HuH-7.5 (cell line): ENCODE measurements around the gene ADAM8.
"Not testable (repeated sequence)": the region's sequence is repeated elsewhere in the genome, so short reads cannot be mapped to it uniquely, and the experiment has no call there.

Source experiments
- DNase-seq: peaks from one replicate; pipeline ENCODE4 v3.0.0; 2011; ENCODE audit warnings: low spot score

ADAM8 gene

DNA sequence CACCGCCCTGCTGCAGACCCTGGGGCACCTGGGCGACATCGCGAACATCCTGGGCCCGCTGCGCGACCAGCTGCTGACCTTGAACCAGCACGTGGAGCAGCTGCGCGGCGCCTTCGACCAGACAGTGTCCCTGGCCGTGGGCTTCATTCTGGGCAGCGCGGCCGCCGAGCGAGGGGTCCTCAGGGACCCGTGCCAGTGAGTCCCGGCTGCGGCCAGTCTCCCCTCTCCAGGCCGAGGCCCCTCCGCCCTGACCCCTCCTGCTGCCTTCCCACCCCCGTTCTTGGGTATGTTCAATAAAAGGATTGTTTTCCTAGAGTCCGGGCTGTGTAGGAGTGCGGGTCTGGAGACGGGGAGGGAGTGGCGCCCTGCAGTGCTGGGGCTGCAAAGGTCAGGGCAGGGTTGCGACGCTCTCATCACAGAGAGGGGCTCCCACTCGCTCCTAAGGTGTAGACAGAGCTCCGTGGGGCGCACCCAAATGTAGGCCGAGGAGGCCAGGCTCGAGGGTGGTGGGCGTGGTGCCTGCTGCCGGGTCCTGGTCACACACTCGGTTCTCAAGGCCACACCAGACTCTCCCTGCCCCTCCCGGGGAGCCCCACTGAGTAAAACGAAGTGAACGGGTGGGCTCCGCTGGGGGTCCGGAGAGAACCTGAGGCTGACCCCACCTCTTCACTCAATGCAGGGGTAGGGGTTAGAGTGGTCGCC, 45.3 kb downstream of the ADAM8 start:
- DNase-seq, result no peak

DNA sequence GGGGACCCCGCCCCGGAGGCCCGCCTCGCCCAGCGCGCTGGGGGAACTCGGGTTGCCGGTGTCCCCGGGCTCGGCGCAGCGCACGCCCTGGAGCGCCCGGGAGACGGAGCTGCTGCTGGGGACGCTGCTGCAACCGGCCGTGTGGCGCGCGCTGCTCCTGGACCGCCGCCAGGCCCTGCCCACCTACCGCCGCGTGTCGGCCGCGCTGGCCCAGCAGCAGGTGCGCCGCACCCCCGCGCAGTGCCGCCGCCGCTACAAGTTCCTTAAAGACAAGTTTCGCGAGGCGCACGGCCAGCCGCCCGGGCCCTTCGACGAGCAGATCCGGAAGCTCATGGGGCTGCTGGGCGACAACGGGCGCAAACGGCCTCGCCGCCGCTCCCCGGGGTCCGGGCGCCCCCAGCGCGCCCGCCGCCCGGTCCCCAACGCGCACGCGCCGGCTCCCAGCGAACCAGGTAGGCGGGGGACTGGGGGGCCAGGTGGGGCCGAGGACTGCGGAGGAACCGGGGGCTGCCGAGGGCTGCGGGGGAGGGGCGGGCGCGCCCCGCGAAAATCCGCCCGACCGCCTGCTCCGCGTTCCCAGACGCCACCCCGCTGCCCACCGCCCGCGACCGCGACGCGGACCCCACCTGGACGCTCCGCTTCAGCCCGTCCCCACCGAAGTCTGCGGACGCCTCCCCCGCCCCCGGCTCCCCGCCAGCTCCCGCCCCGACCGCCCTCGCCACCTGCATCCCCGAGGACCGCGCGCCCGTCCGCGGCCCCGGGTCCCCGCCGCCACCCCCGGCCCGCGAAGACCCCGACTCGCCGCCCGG, 46.1 kb downstream of the ADAM8 start:
- no peak for DNase-seq

DNA sequence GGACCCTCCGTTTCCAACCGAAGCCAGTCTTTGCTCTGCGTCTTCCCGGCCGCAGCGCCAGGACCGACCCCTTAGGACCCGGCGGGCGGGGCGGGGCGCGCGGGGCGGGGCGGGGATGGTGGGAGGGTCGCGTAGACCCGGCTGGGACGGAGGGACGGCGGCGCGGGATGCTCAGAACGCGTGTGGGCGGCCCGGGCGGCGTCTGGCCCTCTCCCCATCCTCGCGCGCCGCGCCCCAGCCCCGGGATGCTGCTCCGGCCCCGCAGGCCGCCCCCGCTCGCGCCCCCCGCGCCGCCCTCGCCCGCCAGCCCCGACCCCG, 46.7 kb downstream of the ADAM8 start, which contains the start of gene UTF1:
Gene UTF1 (plus strand): TSS at position 174 of the 318 bp plus-strand sequence. CDS start 72 bp downstream, at position 246.
- no peak for DNase-seq

DNA sequence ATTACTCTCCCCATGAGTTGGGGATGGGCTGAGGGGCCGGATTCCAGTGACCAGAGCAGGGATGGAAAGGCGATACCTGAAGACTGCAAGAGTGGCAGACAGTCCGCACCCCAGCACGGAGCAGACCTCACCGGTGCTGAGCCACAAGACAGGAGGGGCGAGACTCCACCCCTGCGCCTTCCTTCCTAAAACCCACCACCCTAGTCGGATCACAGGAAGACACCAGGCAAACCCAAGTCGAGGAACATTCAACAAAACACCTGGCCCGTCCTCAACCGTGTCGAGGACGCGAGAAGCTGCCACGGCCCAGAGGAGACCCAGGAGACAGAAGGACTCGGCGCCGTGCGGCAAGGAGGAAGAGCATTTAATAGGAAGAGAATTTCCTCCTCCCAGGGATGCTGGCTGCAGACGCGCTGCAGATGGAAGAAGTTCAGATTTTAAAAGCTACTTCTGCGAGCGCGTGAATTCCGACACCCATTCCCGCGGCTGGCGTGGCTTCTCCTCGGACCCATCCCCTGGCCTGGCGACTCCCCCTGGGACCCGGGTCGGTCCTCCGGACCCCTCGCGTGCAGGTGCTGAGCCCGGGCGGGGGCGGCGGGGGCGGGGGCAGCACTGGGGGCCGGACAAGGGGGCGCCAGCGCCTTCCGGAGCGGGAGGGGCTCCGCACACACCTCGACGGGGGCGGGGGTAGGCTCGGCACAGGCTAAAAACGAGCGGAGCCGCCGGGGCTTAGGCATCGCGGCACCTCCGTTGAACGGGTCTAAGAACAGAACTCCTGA, 47.2 kb downstream of the ADAM8 start:
- DNase-seq, result no peak

DNA sequence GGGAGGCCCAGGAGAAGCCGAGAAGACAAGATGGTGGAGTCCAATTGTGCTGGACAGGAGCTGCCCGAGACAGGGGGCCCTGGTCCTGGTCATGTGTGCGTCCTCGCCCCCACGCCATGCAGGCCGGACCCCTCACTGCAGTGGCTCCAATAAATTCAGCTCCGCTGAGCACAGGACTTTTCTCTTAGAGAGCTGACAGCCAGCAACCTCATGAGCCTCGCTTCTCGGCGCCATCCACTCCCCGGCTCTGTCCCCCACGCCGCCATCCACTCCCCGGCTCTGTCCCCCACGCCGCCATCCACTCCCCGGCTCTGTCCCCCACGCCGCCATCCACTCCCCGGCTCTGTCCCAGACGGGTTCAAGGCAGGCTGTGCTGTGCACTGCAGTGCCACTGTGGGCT, 49.4 kb downstream of the ADAM8 start:
- no peak for DNase-seq

DNA sequence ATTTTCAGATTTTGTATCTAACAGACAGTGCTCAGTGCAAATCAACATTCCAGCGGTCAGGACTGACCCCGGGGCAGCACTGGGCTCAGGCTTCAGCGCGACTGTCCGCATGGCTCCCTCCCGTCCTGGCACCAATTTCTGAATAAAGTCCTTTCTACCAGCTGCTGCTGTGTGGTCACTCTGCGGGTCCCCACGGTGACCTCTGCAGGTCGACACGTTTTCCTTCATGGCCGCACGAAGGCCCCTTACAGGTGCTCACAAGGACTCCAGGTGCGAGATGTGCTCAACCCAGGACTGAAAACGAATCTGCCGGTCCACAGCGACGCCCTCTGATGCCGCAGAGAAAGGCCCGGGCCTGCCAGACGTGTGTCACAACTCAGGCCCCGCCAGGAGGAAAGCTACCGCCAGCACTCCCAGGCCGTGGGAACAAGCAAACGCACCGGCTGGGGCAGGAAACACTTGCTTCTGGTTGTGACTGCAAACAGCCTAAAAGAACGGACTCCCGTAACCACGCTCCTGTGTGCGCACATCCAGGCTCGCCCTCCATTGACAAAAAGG, 50.3 kb downstream of the ADAM8 start:
- no peak for DNase-seq

DNA sequence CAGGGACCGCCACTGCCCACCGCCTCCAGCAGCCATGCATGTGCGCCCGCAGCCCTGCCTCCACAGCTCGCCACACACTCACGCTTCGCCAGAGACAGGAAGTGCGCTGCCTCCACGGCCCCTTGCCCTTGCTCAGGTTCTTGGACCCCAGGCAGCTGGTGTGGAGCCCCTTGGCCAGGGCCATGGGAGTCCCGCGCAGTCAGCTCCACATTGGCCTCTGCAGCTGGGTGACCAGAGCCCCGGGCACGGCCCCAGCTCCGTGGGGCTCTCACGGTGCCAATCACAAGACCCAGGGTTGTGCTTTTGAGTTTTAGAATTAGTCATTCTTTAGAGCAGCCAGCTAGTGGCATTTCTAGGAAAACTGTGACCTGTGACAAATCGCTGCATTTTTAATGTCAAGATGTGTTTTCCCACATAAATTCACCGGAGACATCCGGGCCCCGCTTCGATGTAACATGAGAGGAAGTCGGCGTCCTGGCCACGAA, 50.9 kb downstream of the ADAM8 start:
- no peak for DNase-seq

DNA sequence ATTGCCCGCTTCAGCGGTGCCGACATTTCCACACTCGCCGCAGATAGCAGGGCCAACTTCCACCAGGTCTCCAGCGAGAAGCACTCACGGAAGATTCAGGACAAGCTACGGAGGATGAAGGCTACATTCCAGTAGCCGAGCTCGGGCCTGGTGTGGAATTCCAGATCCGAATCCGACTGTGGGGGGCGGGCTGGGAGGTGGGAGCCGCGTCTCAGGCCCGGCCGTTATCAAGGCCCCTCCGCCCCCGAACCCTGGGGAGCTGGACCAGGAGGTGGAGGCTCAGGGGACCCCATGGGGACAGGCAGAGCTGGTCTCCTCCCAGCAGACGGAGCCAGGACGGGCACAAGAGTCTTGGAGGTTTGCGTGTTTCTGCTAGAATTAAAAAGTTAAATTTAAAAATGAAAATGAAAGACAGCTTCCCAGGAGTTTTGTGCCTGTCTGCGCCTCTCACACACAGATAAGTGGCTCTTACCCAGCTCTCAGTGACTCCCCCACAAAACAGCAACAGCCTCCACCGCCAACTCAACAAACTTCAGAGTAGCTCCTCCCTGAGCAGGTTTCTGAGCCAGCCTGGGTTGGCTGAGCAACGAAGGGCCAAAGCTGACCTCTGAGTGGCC, 51.8 kb downstream of the ADAM8 start:
- no peak for DNase-seq

DNA sequence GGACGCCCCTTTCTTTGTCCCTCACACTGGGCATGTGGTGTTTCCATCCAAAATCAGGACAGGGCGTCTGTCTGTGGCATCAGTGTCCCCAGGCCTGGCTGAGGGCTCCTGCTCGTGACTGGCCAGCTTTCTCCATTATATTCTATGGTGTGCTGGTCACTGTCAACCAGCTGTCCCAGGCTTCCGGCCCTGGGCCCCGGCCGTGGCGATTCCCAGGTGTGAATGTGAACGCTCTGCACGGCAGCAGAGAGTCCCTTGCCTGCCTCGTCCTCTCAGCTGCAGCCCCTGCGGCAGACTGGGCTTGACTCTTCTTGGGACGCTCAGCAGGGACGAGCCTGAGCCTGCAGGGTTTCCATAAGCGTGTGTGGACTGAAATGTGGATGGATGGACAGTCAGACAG, 52.6 kb downstream of the ADAM8 start:
- no peak for DNase-seq

DNA sequence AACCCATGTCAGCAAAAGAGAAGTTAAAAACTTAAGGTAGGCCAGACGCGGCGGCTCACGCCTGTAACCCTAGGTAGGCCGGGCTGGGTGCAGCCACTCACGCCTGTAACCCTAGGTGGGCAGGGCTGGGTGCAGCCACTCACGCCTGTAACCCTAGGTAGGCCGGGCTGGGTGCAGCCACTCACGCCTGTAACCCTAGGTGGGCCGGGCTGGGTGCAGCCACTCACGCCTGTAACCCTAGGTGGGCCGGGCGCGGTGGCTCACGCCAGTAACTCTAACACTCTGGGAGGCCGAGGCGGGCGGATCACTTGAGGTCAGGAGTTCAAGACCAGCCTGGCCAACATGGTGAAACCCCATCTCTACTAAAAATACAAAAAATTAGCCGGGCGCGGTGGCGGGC, 54.9 kb downstream of the ADAM8 start:
- DNase-seq, result not testable (repeated sequence)

DNA sequence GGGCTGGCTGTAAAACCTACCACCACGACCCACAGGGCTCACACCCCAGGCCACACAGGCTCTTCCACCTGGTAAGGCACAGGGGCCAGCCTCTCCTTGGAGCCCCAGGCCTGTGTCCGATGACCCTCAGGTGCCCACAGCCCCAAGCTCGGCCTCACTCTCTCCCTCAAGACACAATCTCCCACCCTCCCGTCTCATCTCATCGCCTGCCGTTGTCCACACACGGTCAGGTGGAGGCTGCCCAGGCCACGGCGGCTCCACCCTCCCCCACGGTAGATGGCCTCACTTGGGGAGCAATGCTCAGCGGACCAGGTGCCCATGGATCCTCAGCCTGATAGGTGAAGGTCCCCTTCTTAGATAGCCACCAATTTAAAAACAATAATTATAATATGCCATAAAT, 55.3 kb downstream of the ADAM8 start:
- no peak for DNase-seq

DNA sequence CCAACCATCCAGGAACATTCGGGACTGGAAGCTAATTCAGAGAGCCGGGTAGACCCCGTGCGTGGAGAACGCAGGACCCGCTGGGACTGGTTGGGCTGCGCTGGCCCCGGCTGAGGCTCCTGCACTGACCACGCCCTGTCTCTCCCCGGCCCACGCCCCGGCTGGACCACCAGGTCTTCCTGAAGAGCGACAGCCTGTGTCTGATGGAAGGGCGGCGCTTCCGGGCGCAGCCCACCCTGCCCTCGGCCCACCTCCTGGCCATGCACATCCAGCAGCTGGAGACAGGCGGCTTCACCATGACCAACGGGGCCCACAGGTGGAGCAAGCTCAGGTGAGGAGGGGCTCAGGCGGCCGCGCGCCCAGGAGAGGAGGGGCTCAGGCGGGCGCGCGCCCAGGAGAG, 56.9 kb downstream of the ADAM8 start:
- no peak for DNase-seq

DNA sequence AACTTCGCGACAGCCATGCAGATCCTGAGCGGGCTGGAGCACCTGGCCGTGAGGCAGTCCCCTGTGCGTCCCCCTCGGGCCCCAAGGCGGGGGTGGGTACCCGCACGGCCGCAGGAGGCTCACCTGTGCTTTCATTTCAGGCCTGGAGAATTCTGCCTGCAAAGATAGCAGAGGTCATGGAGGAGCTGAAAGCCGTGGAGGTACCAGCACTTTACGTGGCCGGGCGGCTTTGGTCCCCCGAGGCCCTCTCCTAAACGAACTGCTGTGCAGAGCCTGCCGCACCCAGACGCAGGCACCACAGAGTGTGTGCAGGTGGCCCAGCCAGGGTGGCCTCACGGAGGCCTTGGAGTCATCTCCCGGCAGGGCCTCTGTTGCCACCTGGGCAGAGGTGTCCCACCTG, 57.8 kb downstream of the ADAM8 start:
- DNase-seq, result no peak

DNA sequence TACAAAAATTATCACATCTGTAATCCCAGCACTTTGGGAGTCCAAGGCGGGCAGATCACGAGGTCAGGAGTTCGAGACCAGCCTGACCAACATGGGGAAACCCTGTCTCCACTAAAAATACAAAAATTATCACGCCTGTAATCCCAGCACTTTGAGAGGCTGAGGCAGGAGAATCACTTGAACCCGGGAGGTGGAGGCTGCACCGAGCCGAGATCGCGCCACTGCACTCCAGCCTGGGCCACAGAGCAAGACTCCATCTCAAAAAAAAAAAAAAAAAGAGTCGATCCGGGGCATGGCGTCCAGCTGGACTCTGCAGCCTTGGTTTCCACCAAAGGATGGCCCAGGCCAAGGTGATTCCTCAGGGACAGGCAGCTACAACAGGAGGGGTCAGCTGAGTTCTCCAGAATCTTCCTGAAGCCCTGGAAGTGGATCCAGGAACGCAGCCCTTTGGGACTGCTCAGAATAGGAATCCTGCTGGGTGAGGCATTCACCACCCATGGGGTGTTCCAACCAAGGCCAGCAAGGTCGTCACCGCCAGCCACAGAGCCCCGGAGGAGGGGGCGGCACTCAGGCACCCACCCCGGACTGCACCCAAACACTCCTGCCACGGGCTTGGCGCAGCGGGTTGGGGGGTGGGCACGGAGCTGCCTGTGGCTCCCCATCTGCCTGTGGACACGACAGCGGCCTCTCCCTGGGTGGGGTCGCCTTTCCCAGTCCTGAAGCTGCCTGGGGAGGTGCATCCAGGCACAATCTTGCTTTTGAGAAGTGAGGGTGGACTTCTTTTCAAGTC, 58.7 kb downstream of the ADAM8 start:
- DNase-seq, result no peak

DNA sequence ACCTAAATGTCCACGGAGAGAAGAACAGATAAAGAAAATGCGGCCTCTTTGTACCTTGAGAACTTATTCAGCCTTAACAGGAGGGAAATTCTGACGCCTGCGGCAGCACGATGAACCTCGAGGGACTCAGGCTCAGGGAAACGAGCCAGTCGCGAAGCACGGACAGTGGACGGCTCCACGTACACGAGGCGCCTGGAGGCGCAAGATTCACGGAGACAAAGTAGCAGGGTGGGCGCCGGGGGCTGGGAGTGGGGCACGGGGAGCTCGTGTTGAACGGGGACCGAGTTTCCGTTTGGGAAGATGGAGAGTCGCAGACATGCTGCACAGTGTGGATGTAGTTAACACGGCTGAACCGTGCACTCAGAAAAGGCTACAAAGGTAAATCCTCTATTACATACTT, 59.9 kb downstream of the ADAM8 start:
- DNase-seq, result no peak

DNA sequence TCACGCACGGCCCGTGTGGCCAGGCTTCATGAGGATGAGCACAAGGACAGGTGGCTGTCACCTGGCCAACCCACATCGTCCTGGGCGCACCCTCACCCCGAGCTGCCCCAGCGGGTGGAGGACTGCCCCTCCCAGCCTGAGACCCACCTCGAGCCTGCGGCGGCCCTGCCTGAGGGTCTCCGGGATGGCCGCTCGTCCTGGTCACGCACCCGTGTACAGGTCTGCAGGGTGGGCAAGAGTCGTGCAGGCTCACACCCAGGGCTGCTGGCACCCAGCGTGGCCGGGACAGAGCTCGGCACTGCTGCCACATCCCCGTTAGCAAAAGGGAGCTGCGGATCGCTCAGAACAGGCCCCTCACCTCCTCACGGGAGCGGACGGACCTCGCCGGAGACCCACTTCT, 61.1 kb downstream of the ADAM8 start:
- DNase-seq, result no peak

DNA sequence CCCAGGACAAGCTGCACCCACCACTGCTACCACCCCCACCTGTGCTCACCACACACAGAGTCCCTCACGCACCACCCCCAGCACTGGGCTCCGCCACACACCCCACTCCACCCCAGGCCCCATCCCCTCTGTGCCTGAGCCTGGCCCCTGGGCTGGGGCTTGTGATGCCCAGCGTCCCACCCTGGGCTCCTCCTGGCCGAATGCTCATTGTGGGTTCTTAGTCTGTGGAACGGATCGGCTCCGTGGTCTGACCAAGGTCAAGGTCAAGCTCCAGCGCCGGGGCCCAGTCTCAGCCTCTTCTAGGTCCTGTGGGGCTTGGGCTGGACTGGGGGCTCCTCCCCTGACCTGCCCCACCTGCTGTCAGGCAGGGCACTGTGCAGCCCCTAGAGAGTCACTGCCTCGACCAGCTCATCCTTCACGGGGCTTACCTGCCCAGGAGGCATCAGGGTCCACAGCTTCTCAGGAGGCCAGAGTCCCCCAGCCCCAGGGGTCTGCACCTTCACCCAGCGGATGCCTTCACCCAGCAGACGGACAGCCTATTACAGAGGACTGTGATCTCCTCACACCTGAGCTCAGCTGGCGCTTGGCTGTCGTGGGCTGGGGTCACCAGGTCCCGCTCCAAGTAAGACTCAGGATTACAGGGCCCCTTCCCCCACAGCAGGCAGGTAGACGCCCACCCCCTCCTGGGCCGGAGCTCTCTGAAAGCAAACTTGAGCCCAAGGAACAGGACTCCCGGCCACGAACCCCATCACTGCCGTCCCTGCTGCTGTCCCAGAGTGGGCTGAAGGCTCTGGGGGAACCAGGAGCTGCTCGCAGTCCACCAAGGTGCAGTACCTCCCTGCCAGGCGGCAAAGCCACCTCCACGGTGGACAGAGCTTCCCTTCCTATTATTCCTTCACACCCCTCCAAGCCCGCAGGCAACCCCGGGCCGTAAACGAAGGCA, 61.9 kb downstream of the ADAM8 start:
- DNase-seq, result no peak

DNA sequence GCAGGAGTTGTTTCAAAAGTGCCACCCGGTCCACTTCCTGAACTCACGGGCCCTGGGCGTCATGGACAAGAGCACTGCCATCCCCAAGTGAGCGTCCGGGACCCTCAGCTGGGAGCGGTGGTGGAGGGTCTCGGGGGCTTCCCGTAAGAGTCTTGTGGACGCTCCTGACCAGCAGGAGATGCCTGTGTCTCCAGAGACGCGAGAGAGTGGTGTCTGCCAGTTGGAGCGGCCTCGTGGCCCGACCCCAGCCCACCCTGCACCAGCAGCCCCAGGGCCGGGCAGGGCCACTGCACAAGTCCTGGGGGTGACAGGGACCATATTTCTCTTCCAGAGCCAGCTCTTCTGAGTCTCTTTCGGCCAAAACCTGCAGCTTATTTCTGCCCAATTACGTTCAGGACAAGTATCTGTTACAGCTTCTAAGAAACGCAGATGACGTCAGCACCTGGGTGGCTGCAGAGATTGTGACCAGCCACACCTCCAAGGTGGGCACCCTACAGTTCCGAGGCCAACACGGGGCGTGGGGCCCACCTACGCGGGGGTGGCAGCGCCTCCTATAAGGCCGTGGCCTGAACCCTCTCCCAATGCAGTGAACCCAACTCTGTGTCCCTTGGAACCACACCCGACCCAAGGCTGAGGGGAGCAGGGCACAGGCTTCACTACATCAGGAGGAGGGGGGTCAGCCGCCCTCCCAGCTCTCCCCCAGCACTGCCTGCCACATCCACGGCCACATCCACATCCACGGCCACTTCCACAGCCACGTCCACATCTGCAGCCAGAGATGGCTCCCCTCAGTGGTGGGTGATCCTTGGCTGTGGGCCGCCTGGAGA, 62.8 kb downstream of the ADAM8 start:
- DNase-seq, result no peak

DNA sequence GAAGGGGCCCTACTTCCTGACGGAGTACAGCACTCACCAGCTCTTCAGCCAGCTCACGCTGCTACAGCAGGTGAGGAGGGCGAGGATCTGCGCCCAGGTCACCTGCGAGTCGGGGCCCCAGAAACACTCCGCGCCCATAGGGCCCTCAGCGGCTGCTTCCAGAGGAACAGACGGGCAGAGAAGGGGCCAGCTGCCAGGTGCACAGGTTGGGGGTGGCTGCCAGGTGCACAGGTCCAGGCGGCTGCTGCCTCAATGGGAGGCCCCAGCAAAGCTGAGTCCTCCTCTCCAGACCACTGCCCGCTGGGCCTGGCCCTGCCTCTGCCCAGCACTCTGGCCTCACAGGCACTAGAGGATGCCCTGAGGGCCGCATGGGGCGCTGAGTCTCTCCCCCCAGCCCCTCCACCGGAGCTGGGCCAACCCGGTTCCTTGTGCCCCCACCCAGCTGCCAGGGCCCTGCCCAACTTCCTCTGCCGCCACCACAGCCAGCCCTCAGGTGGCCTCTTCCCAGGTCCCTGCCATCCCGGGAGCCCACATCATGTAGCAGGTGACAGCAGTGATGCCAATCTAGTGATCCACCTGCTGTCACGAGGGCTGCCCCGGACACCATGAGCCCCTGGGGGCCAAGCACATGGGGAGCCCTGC, 63.7 kb downstream of the ADAM8 start:
- no peak for DNase-seq
